COLO668 (cell line): ENCODE data around the gene FCRL6.
A peak's percentile ranks its signal among the peaks of the same experiment; 100 is the strongest.

Experiments used
- DNase-seq: peaks from one replicate; lab custom pipeline; 2025; ENCODE audit not compliant: unreplicated experiment; lab: John Stamatoyannopoulos, UW

The FCRL6 gene

GRCh38 chr1:159832309-159832708 is 30.1 kb downstream of the FCRL6 start:
- no peak for DNase-seq

- DNase-seq = no peak
These were observed 33.2 kb downstream of the FCRL6 start for GRCh38 chr1:159835356-159835755.

- DNase-seq = no peak
These were observed 33.8 kb downstream of the FCRL6 start for GRCh38 chr1:159835862-159836525.

DNA sequence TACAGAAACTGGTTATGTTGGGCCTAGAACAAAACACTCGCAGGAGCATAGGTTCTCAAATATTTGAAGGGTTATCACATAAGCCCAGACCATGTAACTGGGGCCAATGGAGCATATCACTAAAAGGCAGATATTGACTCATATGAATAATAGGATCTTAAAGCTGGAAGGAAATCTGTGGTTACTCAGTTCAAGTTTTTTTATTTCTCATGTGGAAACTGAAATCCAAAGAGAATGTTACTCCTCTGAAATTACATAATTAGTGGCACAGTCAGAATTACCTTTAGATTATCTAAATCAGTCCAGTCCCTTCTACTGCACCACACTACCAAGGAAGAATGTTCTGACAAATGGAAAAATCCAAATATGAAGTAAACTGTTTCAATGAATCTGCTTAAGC is 36.6 kb downstream of the FCRL6 start:
- DNase-seq = no peak

GRCh38 chr1:159839116-159839849 is 37.1 kb downstream of the FCRL6 start:
- no peak for DNase-seq

GRCh38 chr1:159841749-159842148 is 39.6 kb downstream of the FCRL6 start:
- no peak for DNase-seq

DNA sequence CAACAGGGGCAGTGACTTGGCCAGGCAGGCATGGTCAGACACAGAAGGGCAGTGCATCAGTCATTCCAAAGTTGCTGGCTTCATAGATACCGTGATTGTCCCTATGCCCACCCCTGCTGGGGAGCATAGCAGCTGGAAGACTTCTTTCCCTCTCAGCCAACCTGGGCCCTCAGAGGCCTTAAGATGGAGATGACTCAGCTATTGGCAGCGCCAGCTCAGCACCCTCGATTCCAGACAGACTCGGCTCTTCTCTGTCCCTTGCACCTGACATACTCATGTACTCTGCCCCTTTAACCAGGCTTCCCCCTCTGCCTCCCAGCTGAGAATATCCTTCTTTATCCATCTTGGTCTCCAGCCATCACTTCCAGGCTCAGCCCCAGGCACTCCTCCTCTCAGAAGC is 41.3 kb downstream of the FCRL6 start:
- no peak for DNase-seq

- DNase-seq = no peak
These were observed 43.8 kb downstream of the FCRL6 start for GRCh38 chr1:159845751-159846629.

DNA sequence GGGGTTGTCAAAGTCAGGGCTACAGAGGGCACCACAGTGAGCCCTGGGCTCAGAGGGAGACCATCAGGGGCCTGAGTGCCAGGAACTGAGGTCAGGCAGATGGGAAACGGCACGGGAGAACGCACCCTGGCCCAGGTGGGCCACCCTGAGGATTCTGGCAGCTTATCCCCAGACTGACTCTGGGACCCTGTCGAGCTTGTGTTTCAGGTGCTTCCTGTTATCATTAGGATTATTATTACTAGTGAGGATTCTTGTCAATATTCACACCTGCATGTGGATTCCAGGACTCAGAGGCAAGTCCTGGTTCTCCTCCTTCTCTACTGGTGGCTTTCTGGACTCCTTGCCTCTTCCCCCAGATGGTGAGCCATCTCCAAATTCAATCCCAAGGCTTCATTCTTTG is 45.1 kb downstream of the FCRL6 start:
- no peak for DNase-seq

DNA sequence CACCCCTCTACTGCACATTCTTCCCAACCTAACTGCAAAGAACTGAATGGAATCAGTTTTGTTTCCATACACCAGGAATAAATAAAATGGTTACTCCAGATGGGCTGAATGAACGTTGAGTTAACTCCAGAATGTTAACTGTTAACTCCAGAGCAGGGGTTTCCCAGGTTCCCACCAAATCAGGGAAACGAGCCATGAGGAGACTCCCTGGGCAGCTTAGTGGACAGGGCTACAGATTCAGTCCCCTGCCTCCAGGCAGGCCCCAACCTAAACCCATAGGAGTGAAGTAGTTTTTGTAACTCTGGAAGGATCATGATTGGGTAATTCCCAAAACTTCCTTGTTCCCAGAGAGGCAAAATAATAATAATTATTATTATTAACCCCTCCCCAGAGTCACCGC is 46.2 kb downstream of the FCRL6 start:
- no peak for DNase-seq

DNA sequence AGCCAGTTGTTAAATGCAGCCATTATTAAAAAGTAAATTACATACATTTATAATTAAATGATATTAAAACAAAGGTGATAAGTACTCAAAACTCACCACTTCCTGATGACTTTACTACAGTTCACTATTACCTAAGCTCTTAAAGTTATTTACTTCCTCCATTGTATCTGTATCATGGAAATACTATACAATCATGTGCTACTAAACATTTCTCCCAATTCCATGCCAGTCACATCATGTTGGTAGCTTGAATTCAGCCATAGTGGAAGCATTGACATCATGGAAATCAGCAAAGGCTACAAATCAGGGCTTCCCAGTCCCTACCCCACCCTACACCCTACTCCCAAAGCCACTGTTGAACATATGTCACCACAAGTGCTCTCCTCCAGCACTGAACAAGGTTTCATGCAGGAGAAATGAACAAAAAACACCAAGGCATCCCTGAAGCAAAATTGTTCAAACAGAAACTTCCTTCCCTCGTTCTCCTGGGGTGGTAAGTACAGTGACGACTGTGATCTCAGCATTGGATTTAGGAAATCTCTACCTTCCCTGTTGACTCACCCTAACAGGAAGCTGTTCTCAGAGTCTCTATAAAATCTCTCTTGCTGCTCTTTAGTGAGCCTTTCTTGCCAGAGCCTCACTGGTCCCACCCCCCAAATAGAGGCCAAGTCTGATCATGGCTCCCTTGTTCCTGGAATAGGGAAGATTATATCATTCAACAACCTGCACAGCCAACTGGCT is 47.6 kb downstream of the FCRL6 start:
- no peak for DNase-seq

- DNase-seq = no peak
These were observed 49.2 kb downstream of the FCRL6 start for GRCh38 chr1:159851407-159851806.

DNA sequence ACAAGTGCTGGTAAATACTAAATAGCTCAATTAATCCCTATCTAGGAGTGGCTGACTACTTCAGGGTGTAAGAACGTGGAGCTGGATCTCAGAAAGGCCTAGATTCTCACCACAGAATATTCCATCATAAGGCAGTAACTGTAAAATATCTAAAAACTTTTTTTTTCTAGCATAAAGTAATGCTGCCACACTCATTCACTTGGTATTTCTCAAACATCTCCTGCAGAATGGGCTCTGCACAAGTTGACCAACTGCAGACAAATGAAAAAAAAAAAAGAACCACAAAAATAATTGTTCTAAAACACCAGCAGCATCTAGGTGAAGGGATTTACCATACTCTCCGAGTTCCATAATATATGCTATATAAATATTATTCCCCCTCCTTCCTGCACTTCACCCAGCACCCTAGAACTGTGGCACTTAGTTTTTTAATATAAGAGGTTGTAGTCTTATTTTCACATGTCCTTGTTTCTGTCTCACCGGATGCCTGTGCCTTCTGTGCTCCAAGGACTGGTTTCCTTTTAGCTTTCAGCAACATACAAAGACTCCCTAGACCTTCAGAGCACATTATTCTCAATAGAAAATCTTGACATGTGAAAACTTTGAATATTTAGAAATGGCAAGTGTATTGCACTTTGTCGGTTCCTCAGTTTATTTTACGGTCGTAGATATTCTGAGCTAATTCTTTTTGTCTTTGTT is 51.4 kb downstream of the FCRL6 start:
- DNase-seq = no peak

DNA sequence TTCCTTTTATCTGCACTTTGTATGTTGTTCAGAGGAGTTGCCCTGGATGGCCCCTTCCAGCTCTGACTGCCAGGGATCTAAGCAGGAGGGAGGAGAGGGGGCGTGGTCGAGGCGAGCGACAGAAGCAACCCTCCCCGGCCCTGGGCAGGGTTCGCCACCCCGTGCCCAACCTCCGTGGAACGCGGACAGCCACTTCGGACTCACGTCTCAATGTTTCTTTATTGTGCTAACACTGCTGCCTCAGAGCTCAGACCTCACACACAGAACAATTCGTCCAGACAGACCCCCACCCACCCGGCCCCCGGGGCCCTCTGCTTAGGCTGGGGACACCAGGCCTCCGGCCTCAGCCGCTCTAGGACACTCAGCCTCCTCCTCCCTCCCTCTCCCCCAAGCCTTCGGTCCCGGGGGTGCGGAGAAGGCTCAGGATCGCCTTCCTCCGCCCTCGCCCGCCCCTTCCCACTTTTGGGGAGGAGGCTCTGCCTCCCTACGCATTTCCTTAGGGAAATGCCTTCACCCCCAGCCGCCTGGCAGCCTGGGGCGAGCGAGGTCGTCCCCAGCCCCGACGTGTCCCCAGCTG is 52.0 kb downstream of the FCRL6 start:
- DNase-seq = peak; percentile 76

DNA sequence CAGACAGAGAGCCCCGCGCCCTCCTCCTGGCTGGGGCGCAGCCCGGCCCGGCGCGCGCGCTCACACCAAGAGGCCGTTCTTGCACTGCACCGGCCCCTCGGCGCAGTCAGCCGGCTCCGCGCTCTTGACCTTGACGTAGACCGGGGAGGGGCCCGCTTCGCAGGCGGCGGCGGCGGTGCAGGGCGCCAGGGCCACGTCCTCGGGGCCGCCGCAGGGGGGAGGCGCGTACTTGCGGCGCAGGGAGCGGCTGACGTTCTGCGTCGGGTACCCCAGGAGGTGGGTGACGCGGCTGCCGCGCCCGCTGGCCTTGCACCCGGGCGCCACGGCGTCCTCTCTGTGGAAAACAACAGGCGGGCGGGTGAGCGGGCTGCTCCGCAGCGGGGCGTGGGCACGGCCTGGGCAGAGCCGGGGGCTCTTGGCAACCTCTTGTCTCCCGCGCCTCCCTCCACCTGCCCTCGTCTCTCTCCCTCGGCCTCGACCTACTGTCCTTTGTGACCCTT is 52.6 kb downstream of the FCRL6 start:
- DNase-seq = peak; percentile 90

GRCh38 chr1:159855709-159856108 is 53.5 kb downstream of the FCRL6 start:
- DNase-seq = no peak

DNA sequence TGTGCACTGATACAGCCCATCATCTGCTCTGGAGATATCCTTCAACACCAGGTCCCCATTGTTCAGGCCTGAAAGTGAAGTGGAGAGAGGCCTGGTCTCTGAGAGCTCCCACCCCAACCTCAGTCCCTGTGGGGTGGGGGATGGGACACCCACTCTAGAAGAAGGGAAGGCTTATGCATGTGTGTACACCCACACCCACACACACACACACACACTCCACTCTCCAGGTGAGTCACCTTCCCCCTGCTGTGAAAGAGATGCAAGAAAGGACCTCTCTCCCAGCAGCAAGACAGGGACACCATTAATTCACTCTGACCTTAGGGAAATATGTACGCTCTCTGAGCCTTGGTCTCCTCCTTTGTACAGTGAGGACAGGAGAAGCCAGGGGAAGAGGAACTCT is 54.4 kb downstream of the FCRL6 start:
- DNase-seq = peak; percentile 16

GRCh38 chr1:159857889-159858288 is 55.7 kb downstream of the FCRL6 start:
- DNase-seq = no peak

GRCh38 chr1:159859767-159860322 is 57.7 kb downstream of the FCRL6 start:
- DNase-seq = no peak

DNA sequence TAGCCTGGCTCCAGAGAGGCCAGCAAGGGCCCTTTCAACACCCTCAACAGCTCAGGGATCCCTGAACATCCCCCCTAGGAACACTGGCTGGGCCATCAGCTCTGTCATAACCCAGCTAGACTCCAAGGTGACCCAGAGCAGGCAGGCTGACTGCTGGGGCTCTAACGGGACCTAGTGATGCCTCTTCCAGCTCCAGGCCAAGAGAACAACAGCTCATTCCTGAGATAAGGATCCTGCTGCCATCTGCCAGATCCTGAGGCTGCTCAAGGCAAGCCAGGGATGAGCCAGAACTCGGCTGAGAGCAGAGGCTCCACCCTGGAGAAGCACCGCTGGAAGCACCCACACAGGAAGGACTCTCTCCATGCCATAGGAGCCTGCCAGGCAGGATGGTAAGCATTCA is 58.3 kb downstream of the FCRL6 start:
- no peak for DNase-seq
